Fibroblast of lung (primary cell): ENCODE results near the gene AGAP1. TPM values are rescaled to one million over a fixed set of nuclear protein-coding genes. Genes with fewer than 3 reads are reported as not detected.

Source experiments
- DNase-seq, 2 donors: peaks; one replicate each; pipeline versions ENCODE4 v3.0.0 to v3.0.0-alpha.2; 2010; ENCODE audit warnings: low read depth in 2 of 2
- H2AFZ ChIP-seq: 2 replicates; pipeline ENCODE4 v1.5.1; 2012; ENCODE audit warnings: low read length, control low read depth, inconsistent platforms
- H3K27ac ChIP-seq: 2 replicates; pipeline ENCODE4 v1.5.1; 2011; ENCODE audit warnings: low read length, control low read depth; ENCODE audit not compliant: insufficient read depth
- H3K27me3 ChIP-seq: 2 replicates; pipeline ENCODE4 v1.5.1; 2011; ENCODE audit warnings: mild to moderate bottlenecking, low read length; ENCODE audit not compliant: control insufficient read depth, insufficient read depth
- H3K36me3 ChIP-seq: 2 replicates; pipeline ENCODE4 v1.5.1; 2011; ENCODE audit warnings: low read length; ENCODE audit not compliant: control insufficient read depth, insufficient read depth
- H3K4me1 ChIP-seq: 2 replicates; pipeline ENCODE4 v1.5.1; 2011; ENCODE audit warnings: low read length; ENCODE audit not compliant: control insufficient read depth, insufficient read depth; ENCODE audit errors: extremely low read depth
- H3K4me2 ChIP-seq: 2 replicates; pipeline ENCODE4 v1.5.1; 2011; ENCODE audit warnings: low read length, control low read depth; ENCODE audit not compliant: insufficient read depth; ENCODE audit errors: extremely low read depth
- H3K4me3 ChIP-seq, 4 experiments: fragments of 200-600 bp in 1 of 4; sonication (generic) in 1 of 4; replicated peaks in 1 of 4; 2 replicates each; pipeline ENCODE4 v1.5.1; 2011 to 2016; ENCODE audit warnings: low read length in 4 of 4, low read depth in 3 of 4, mild to moderate bottlenecking in 3 of 4, control low read depth in 2 of 4, inconsistent platforms in 1 of 4, mixed read lengths in 1 of 4; ENCODE audit not compliant: insufficient read depth in 1 of 4; ENCODE audit errors: control extremely low read depth in 1 of 4
- H3K79me2 ChIP-seq: 2 replicates; pipeline ENCODE4 v1.5.1; 2012; ENCODE audit warnings: mild to moderate bottlenecking, low read length, inconsistent platforms; ENCODE audit not compliant: control insufficient read depth, insufficient read depth
- H3K9ac ChIP-seq: 2 replicates; pipeline ENCODE4 v1.5.1; 2011; ENCODE audit warnings: mild to moderate bottlenecking, low read length, control low read depth; ENCODE audit not compliant: insufficient read depth
- H3K9me3 ChIP-seq: 2 replicates; pipeline ENCODE4 v1.5.1; 2012; ENCODE audit warnings: low read depth, low read length; ENCODE audit not compliant: control insufficient read depth, insufficient read depth
- H4K20me1 ChIP-seq: 2 replicates; pipeline ENCODE4 v1.5.1; 2011; ENCODE audit warnings: low read length; ENCODE audit not compliant: control insufficient read depth, insufficient read depth; ENCODE audit errors: extremely low read depth
- EZH2 ChIP-seq: IDR thresholded peaks from 2 replicates; pipeline ENCODE4 v1.5.1; 2012; ENCODE audit warnings: low read length, control low read depth, mild to moderate bottlenecking; ENCODE audit errors: missing control alignments
- polyA plus RNA-seq, 2 donors: library from polyadenylated mRNA; depleted of rRNA in 1 of 2; stranded (reverse) in 1 of 2; unstranded in 1 of 2; fragments of >200 nt; gene quantifications; 2 replicates each; pipeline ENCODE4 v1.2.1, GENCODE V29; 2011 to 2012; ENCODE audit warnings: missing spikeins in 1 of 2
- total RNA-seq: library from RNA; depleted of rRNA; stranded (reverse); fragments of >200 nt; gene quantifications from 2 replicates; pipeline ENCODE4 v1.2.1, GENCODE V29; 2014
- TF ChIP-seq, protein P1 (sequence below), 2 donors: IDR thresholded peaks in 1 of 2; conservative IDR thresholded peaks in 1 of 2; 1 replicate in 1 of 2; 2 replicates in 1 of 2; pipeline ENCODE4 v1.5.1; 2011 to 2012; ENCODE audit warnings: low read length in 2 of 2, control low read depth in 1 of 2, inconsistent platforms in 1 of 2, low read depth in 1 of 2, mild to moderate bottlenecking in 1 of 2

The AGAP1 gene
- total and polyA plus RNA-seq, 2 donors (not counting 1 experiment from before 2014, with no cell fraction given) = 10.6 to 14.0 TPM

DNA sequence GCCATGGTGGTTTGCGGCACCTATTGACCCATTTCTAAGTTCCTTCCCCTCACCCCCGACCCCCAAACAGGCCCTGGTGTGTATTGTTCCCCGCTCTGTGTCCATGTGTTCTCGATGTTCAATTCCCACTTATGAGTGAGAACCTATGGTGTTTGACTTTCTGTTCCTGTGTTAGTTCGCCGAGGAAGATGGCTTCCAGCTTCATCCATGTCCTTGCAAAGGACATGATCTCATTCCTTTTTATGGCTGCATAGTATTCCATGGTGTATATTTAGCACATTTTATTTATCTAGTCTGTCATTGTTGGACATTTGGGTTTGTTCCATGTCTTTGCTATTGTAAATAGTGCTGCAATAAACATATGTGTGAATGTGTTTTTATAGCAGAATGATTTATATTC lies 490.7 kb downstream of the AGAP1 start:
- TF ChIP-seq EZH2 = no peak
- TF ChIP-seq, protein P1, sequence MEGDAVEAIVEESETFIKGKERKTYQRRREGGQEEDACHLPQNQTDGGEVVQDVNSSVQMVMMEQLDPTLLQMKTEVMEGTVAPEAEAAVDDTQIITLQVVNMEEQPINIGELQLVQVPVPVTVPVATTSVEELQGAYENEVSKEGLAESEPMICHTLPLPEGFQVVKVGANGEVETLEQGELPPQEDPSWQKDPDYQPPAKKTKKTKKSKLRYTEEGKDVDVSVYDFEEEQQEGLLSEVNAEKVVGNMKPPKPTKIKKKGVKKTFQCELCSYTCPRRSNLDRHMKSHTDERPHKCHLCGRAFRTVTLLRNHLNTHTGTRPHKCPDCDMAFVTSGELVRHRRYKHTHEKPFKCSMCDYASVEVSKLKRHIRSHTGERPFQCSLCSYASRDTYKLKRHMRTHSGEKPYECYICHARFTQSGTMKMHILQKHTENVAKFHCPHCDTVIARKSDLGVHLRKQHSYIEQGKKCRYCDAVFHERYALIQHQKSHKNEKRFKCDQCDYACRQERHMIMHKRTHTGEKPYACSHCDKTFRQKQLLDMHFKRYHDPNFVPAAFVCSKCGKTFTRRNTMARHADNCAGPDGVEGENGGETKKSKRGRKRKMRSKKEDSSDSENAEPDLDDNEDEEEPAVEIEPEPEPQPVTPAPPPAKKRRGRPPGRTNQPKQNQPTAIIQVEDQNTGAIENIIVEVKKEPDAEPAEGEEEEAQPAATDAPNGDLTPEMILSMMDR (conservative IDR thresholded peaks at IDR 0.05 in 1 of 2, IDR thresholded peaks at IDR 0.05 in 1 of 2; ENCODE audit: low read depth in 1 of 2, low read length in 2 of 2) = no peak
- no peak for DNase-seq
- no peaks in the 10 kb centered on the region for H3K4me1 ChIP-seq
- H3K79me2 ChIP-seq = no peaks in the 10 kb centered on the region
- H3K4me3 ChIP-seq = no peak overlapping the region
- no peak overlapping the region for H3K4me2 ChIP-seq
- no peak overlapping the region for H2AFZ ChIP-seq
- no peak overlapping the region for H3K9ac ChIP-seq
- H3K36me3 ChIP-seq = no peaks in the 10 kb centered on the region
- no peaks in the 10 kb centered on the region for H3K27me3 ChIP-seq
- H3K9me3 ChIP-seq = no peaks in the 10 kb centered on the region
- no peaks in the 10 kb centered on the region for H4K20me1 ChIP-seq
- H3K27ac ChIP-seq = no peak overlapping the region

DNA sequence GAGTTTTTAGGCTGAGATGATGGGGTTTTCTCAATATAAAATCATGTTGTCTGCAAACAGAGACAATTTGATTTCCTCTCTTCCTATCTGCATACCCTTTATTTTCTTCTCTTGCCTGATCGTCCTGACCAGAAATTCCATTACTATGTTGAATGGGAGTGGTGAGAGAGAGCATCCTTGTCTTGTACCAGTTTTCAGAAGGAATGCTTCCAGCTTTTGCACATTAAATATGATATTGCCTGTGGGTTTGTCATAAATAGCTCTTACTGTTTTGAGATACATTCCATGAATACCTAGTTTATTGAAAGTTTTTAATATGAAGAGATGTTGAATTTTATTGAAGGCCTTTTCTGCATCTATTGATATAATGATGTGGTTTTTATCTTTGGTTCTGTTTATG lies 492.5 kb downstream of the AGAP1 start:
- TF ChIP-seq, protein P1 (conservative IDR thresholded peaks at IDR 0.05 in 1 of 2, IDR thresholded peaks at IDR 0.05 in 1 of 2; ENCODE audit: low read depth in 1 of 2, low read length in 2 of 2) = no peak
- no peak for TF ChIP-seq EZH2
- DNase-seq = no peak
- H2AFZ ChIP-seq = no peak overlapping the region
- H3K9me3 ChIP-seq = no peaks in the 10 kb centered on the region
- no peak overlapping the region for H3K9ac ChIP-seq
- no peaks in the 10 kb centered on the region for H3K79me2 ChIP-seq
- no peak overlapping the region for H3K27ac ChIP-seq
- H3K4me3 ChIP-seq = no peak overlapping the region
- no peaks in the 10 kb centered on the region for H3K4me1 ChIP-seq
- no peak overlapping the region for H3K4me2 ChIP-seq
- H4K20me1 ChIP-seq = no peaks in the 10 kb centered on the region
- no peaks in the 10 kb centered on the region for H3K27me3 ChIP-seq
- H3K36me3 ChIP-seq = no peaks in the 10 kb centered on the region

DNA sequence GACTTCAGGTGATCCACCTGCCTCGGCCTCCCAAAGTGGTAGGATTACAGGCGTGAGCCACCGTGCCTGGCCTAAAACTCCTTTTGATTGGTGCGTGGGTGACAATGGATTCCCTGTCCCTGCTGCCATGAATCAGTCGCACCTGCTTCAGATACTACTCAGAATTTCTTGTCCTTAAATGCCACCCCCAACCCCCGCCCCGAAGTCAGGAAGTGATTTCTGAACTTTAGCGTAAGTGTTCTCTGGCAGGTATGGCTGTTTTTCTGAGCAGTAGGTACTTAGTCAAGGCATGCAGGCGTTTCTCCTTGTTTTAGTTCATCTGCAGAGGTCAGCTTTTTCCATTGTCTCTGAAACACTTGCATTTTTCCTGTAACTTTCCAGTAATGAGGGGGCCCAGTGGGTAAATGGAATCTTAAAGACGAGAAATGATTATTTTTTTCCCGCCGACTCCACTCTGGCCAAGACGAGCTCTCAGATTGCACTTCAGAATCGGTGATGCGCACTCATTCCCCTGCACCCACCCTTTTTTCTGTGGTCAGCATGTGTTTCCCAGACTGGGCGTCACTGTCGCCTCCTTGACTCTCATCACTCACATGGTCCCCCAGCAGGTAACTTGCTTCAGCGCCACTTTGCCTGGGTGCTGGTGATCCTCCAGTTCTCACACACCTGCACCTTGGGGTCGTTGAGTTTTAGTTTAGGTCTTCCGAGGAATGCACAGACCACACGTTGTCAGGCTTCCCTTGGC lies 494.6 kb downstream of the AGAP1 start:
- Histone ChIP-seq H3K9ac (no peak overlapping the region), H3K27me3 (no peaks in the 10 kb centered on the region), H3K79me2 (no peaks in the 10 kb centered on the region), H2AFZ (no peak overlapping the region), H3K4me3 (no peak overlapping the region), H4K20me1 (no peaks in the 10 kb centered on the region), H3K27ac (no peak overlapping the region), H3K4me1 (no peaks in the 10 kb centered on the region), H3K4me2 (no peak overlapping the region), H3K9me3 (no peaks in the 10 kb centered on the region), H3K36me3 (no peaks in the 10 kb centered on the region)
- DNase-seq = no peak
- no peak for TF ChIP-seq EZH2
- TF ChIP-seq, protein P1 (conservative IDR thresholded peaks at IDR 0.05 in 1 of 2, IDR thresholded peaks at IDR 0.05 in 1 of 2; ENCODE audit: low read depth in 1 of 2, low read length in 2 of 2) = no peak
